ENCODE results near the gene SRPK1. TPM values are rescaled to one million over a fixed set of nuclear protein-coding genes. Genes with fewer than 3 reads are reported as not detected.

SRPK1 gene
- total and polyA plus RNA-seq, 8 donors, result 8.8 to 34.9 (median 27.1) TPM

DNA sequence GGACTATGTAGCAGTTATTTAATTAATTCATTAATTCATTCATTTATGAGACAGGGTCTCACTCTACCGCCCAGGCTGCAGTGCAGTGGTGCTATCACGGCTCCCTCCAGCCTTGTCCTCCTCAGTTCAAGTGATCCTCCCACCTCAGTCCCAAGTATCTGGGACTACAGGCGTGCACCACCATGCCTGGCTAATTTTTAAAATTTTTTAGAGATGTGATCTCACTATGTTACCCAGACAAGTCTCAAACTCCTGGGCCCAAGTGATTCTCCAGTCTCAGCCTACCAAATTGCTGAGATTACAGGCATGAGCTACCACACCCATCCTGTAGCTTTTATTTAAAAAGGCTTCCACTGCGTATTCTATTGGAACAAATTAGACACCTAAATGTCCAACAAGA, 23.4 kb downstream of the SRPK1 start:
- Histone ChIP-seq H3K4me3 (no peak overlapping the region), H3K36me3 (no peaks in the 10 kb centered on the region), H3K27me3 (no peaks in the 10 kb centered on the region), H3K4me1 (no peaks in the 10 kb centered on the region), H3K9me3 (no peaks in the 10 kb centered on the region), H3K27ac (no peak overlapping the region)
- TF ChIP-seq, protein P1, sequence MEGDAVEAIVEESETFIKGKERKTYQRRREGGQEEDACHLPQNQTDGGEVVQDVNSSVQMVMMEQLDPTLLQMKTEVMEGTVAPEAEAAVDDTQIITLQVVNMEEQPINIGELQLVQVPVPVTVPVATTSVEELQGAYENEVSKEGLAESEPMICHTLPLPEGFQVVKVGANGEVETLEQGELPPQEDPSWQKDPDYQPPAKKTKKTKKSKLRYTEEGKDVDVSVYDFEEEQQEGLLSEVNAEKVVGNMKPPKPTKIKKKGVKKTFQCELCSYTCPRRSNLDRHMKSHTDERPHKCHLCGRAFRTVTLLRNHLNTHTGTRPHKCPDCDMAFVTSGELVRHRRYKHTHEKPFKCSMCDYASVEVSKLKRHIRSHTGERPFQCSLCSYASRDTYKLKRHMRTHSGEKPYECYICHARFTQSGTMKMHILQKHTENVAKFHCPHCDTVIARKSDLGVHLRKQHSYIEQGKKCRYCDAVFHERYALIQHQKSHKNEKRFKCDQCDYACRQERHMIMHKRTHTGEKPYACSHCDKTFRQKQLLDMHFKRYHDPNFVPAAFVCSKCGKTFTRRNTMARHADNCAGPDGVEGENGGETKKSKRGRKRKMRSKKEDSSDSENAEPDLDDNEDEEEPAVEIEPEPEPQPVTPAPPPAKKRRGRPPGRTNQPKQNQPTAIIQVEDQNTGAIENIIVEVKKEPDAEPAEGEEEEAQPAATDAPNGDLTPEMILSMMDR (IDR thresholded peaks at IDR 0.05), result no peak
- FAIRE-seq (no peak), DNase-seq (no peak), ATAC-seq (no peak)
- 99 to 100% methylated on average over 4 of the region's 4 CpGs for WGBS, 2 donors
- intact Hi-C loops (cut with DNase I), result no loop called here

- no peak for FAIRE-seq
- intact Hi-C loops (cut with DNase I), result no loop called here
- H3K4me3 ChIP-seq, result no peak overlapping the region
- ATAC-seq, result no peak
- H3K36me3 ChIP-seq, result no peaks in the 10 kb centered on the region
- no peaks in the 10 kb centered on the region for H3K9me3 ChIP-seq
- no peak overlapping the region for H3K27ac ChIP-seq
- no peaks in the 10 kb centered on the region for H3K27me3 ChIP-seq
- TF ChIP-seq, protein P1 (IDR thresholded peaks at IDR 0.05), result no peak
- no peaks in the 10 kb centered on the region for H3K4me1 ChIP-seq
- WGBS, 2 donors, result 94 to 96% methylated on average over 3 of the region's 3 CpGs
- no peak for DNase-seq
These were observed 23.9 kb downstream of the SRPK1 start for GRCh38 chr6:35897036-35897435.

- no peak for ATAC-seq
- WGBS, 2 donors, result 98 to 100% methylated on average over 1 of the region's 1 CpG
- Histone ChIP-seq H3K27ac (no peak overlapping the region), H3K4me3 (no peak overlapping the region), H3K27me3 (no peaks in the 10 kb centered on the region), H3K9me3 (no peaks in the 10 kb centered on the region), H3K36me3 (no peaks in the 10 kb centered on the region), H3K4me1 (no peaks in the 10 kb centered on the region)
- no peak for DNase-seq
- no peak for FAIRE-seq
- TF ChIP-seq, protein P1 (IDR thresholded peaks at IDR 0.05), result no peak
- intact Hi-C loops (cut with DNase I), result no loop called here
These were observed 24.7 kb downstream of the SRPK1 start for GRCh38 chr6:35896228-35896627.

GRCh38 chr6:35895560-35895959, 25.3 kb downstream of the SRPK1 start:
- Histone ChIP-seq H3K27ac (no peak overlapping the region), H3K4me3 (no peak overlapping the region), H3K27me3 (no peaks in the 10 kb centered on the region), H3K4me1 (no peaks in the 10 kb centered on the region), H3K9me3 (no peaks in the 10 kb centered on the region), H3K36me3 (no peaks in the 10 kb centered on the region)
- DNase-seq, result no peak
- WGBS, 2 donors, result 79 to 85% methylated on average over 3 of the region's 3 CpGs
- TF ChIP-seq, protein P1 (IDR thresholded peaks at IDR 0.05), result no peak
- no peak for FAIRE-seq
- ATAC-seq, result no peak
- intact Hi-C loops (cut with DNase I), result no loop called here

- Histone ChIP-seq H3K27ac (no peak overlapping the region), H3K4me1 (no peaks in the 10 kb centered on the region), H3K4me3 (no peak overlapping the region), H3K9me3 (no peaks in the 10 kb centered on the region), H3K36me3 (no peaks in the 10 kb centered on the region), H3K27me3 (no peaks in the 10 kb centered on the region)
- FAIRE-seq (no peak), ATAC-seq (no peak), DNase-seq (no peak)
- intact Hi-C loops (cut with DNase I), result no loop called here
- 76 to 77% methylated on average over 2 of the region's 2 CpGs for WGBS, 2 donors
- TF ChIP-seq, protein P1 (IDR thresholded peaks at IDR 0.05), result no peak
These were observed 26.1 kb downstream of the SRPK1 start for GRCh38 chr6:35894776-35895175.
